Activated T-cell treated with anti-CD3 and anti-CD28 coated beads, Interleukin-2, amount 50 U/mL, for 4 hours (primary cell): ENCODE results near the gene TOMM70. TPM values are rescaled to one million over a fixed set of nuclear protein-coding genes. Genes with fewer than 3 reads are reported as not detected.
"Not testable (repeated sequence)": the region's sequence is repeated elsewhere in the genome, so short reads cannot be mapped to it uniquely, and the experiment has no call there.

ENCODE experiments used
- ATAC-seq, 2 donors: fragments of 200-7000 bp; cut with Tn5 transposase; one replicate each; pipeline ENCODE4 v1.10.0; 2021
- DNase-seq: peaks from one replicate; pipeline ENCODE4 v3.0.0-alpha.2; 2020
- H3K27me3 Mint-ChIP-seq: one replicate; pipeline ENCODE4 v1.8.0; 2021; ENCODE audit warnings: low read depth, mixed read lengths
- H3K36me3 Mint-ChIP-seq: one replicate; pipeline ENCODE4 v1.8.0; 2022; ENCODE audit warnings: mixed read lengths; ENCODE audit not compliant: insufficient read depth
- H3K4me1 Mint-ChIP-seq: one replicate; pipeline ENCODE4 v1.8.0; 2021; ENCODE audit warnings: low read depth, mixed read lengths
- H3K4me3 Mint-ChIP-seq: one replicate; pipeline ENCODE4 v1.8.0; 2021; ENCODE audit warnings: mild to moderate bottlenecking, moderate library complexity, mixed read lengths
- H3K9me3 Mint-ChIP-seq: one replicate; pipeline ENCODE4 v1.8.0; 2021; ENCODE audit warnings: mixed read lengths
- total RNA-seq, 3 donors: library from RNA; stranded (reverse); gene quantifications; one replicate each; pipeline ENCODE4 v1.2.1, GENCODE V29; 2021

Gene TOMM70
- total RNA-seq, 3 donors from 2014 or later: 75.0 to 79.5 (median 77.6) TPM

DNA sequence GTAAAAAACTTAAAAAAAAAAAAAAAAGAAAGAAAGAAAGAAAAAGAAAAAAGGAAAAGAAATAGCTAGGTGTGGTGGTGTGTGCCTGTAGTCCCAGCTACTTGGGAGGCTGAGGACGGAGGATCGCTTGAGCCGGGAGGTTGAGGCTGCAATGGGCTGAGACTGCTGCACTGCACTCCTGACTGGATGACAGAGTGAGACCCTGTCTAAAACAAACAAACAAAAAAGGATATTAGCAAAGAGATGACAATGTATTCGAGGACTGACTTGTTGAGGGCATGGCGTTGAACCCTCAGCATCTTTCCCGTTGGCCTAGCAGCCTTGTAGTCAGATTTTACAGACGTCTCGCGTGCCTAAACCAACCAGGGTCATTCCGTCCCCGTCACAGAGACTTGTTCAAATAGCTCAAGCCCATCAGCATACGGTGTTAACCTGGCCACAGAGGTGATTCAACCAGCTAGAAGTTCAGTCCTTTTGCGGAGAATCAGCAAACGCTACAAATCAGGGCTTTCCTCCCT lies 66.9 kb downstream of the TOMM70 start:
- Mint-ChIP-seq H3K4me1 (peaks cover 25% of the 10 kb centered on the region), H3K9me3 (no peaks in the 10 kb centered on the region), H3K27me3 (no peaks in the 10 kb centered on the region), H3K36me3 (peaks cover 2% of the 10 kb centered on the region), H3K4me3 (peak overlapping the region; percentile 82)
- ATAC-seq (peak; percentile 23), DNase-seq (peak; percentile 7)

DNA sequence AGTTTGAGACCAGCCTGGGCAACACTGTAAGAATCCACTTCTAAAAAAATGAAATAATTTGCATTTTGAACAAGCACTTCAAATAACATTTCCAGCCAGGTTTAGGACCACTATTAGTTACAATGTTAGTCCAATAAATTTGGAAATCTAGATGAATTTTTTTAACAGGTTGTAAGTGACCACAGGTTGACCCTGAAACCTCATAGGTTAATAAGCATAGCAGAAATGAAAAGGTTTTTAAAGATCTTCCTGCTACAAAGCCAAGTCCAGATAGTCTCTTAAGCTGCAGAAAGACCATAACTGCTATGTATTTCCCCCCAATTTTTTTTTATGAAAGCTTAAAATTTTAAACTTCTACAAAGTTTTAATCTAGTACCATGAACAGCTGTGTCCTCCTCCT lies 67.8 kb downstream of the TOMM70 start:
- Mint-ChIP-seq H3K4me1 (peaks cover 24% of the 10 kb centered on the region), H3K27me3 (no peaks in the 10 kb centered on the region), H3K4me3 (no peak overlapping the region), H3K36me3 (no peaks in the 10 kb centered on the region), H3K9me3 (no peaks in the 10 kb centered on the region)
- DNase-seq (no peak), ATAC-seq (no peak)

DNA sequence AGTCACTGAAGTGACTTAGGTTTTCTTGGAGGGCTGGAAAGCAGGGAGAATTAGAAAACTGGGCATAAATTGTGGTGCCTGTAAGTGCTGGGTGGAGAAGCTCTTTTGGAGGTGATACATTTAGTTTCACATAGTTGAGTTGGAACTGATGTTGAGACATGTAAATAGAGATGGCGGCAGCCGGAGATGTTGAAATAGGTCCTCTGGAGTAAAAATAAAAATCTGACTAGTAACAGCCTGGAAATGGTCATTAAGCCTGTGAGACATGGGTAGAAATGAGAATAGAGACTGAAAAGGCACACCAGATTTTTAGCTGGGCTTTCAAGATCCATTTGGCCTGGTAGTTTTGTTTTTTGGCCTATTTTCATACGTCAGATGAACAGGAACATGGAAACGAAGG lies 69.2 kb downstream of the TOMM70 start:
- Mint-ChIP-seq H3K4me3 (no peak overlapping the region), H3K36me3 (peaks cover 9% of the 10 kb centered on the region), H3K27me3 (no peaks in the 10 kb centered on the region), H3K9me3 (peaks cover 4% of the 10 kb centered on the region), H3K4me1 (peaks cover 24% of the 10 kb centered on the region)
- DNase-seq: no peak
- ATAC-seq: no peak

DNA sequence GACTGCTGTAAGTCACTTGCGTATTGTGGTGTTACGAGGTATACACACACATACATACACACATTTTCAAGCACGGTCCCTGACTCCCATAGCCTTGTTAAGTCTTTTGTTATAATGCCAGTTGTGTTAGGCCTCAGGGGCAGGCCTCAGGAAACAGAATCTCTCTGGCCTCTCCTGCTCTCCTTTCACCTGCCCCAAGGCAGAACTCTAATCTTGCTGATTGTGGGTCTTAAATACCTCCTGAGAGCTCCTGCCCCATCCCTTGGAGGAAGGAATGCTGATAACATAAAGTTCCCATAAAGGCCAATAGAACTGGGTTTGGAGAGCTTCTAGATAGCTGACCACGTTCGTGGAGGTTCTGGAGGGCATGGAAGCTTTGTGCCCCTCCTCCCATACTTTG lies 70.2 kb downstream of the TOMM70 start:
- Mint-ChIP-seq H3K27me3 (no peaks in the 10 kb centered on the region), H3K4me3 (no peak overlapping the region), H3K9me3 (peaks cover 4% of the 10 kb centered on the region), H3K4me1 (peaks cover 17% of the 10 kb centered on the region), H3K36me3 (peaks cover 14% of the 10 kb centered on the region)
- ATAC-seq: no peak
- no peak for DNase-seq

DNA sequence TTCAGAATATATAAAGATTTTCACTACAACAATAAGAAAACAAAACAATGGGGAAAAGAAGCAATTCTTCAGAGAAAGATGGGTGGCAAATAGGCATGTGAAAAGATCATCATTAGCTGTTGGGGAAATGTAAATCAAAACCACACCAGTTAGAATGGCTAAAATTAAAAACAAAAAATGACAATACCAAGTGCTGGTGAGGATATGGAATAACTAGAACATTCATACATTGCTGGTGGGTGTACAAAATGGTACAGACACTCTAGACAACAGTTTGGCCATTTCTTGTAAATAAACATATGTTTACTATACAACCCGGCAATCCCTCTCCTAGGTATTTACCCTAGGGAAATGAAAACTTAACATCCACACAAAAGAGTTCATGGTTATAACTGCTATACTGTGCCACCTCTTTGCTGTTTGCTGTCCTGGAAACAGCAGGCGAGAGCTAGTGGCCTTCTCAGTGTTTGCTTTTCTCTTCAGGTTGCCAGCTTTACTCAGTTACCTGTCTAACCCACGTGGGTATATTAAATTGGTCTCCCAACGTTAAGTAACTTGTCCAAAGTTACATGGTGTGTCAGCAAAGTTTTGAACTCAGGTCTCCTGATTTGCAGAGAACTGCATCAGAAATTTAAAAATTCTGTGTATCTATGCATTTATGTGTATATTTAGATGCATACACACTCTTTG lies 70.9 kb downstream of the TOMM70 start:
- no peak overlapping the region for H3K4me3 Mint-ChIP-seq
- H3K4me1 Mint-ChIP-seq: peaks cover 10% of the 10 kb centered on the region
- peaks cover 4% of the 10 kb centered on the region for H3K9me3 Mint-ChIP-seq
- no peaks in the 10 kb centered on the region for H3K27me3 Mint-ChIP-seq
- peaks cover 16% of the 10 kb centered on the region for H3K36me3 Mint-ChIP-seq
- DNase-seq (no peak), ATAC-seq (no peak)

DNA sequence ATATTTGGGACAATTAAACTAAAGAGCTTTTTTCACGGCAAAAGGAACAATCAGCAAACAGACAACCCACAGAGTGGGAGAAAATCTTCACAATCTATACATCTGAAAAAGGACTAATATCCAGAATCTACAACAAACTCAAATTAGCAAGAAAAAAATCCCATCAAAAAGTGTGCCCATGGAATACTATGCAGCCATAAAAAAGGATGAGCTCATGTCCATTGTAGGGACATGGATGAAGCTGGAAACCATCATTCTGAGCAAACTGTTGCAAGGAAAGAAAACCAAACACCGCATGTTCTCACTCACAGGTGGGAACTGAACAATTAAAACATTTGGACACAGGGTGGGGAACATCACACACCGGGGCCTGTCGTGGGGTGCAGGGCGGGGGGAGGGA lies 73.5 kb downstream of the TOMM70 start:
- not testable (repeated sequence) for H3K27me3 Mint-ChIP-seq, H3K4me1 Mint-ChIP-seq, DNase-seq, ATAC-seq, H3K9me3 Mint-ChIP-seq, H3K4me3 Mint-ChIP-seq
- peaks cover 16% of the 10 kb centered on the region for H3K36me3 Mint-ChIP-seq

DNA sequence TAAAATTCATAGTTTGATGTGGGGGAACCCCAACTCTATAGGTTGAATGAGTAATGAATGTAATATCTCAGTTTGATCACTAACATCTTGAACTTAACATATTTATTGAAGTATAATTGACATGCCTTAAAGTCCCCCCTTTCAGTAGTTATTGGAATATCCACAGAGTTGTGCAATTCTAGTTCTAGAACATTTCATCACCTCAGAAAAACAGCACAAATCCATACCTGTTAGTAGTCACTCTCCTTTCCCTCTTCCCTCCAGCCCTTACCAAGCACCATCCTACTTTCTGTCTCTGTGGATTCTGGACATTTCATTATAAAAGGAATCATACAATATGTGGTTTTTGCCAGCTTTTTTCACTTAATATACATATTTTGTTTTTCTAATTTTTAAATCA lies 75.1 kb downstream of the TOMM70 start:
- H3K4me1 Mint-ChIP-seq: no peaks in the 10 kb centered on the region
- no peaks in the 10 kb centered on the region for H3K27me3 Mint-ChIP-seq
- H3K9me3 Mint-ChIP-seq: peaks cover 4% of the 10 kb centered on the region
- DNase-seq: no peak
- peaks cover 16% of the 10 kb centered on the region for H3K36me3 Mint-ChIP-seq
- ATAC-seq: no peak
- no peak overlapping the region for H3K4me3 Mint-ChIP-seq

DNA sequence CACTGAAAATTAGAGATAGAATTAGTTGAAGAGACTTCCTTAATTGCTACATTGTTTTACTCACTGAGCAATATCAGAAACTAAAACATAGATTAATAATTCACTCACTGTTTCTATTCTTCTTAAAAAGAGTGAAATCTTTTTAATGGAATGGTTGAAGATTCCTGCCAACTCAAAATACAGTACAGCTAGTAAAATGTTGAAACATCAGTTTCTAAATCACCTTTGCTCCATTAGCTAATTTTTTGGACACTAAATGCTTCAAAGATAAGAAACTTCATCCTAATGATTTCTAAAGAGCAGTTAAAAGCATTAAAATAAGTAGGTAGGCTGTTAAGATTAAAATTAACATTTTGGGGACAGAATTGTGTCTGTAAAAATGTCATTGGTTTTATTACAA lies 76.8 kb downstream of the TOMM70 start:
- peaks cover 22% of the 10 kb centered on the region for H3K36me3 Mint-ChIP-seq
- no peak overlapping the region for H3K4me3 Mint-ChIP-seq
- H3K4me1 Mint-ChIP-seq: no peaks in the 10 kb centered on the region
- ATAC-seq: no peak
- H3K27me3 Mint-ChIP-seq: no peaks in the 10 kb centered on the region
- peaks cover 4% of the 10 kb centered on the region for H3K9me3 Mint-ChIP-seq
- no peak for DNase-seq

DNA sequence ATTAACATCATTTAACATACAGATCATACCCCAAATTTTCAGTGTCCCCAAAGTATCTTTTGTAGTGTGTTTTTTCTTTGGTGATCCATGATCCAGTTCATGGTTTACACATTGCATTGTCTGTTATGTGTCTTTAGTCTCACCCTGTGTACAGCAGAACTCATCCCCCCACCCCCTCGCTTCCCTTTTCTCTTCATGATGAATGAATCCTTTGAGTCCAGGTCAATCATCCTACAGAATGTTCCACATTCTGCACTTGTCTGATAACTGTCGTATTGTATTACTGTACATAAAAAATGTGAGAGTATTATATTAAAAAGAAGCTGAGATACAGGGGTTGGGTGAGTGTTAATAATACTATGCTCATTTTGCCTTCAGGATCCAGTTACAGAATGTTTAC lies 80.9 kb downstream of the TOMM70 start:
- peaks cover 14% of the 10 kb centered on the region for H3K4me1 Mint-ChIP-seq
- no peak overlapping the region for H3K4me3 Mint-ChIP-seq
- no peak for DNase-seq
- peaks cover 9% of the 10 kb centered on the region for H3K36me3 Mint-ChIP-seq
- ATAC-seq: no peak
- H3K27me3 Mint-ChIP-seq: no peaks in the 10 kb centered on the region
- no peaks in the 10 kb centered on the region for H3K9me3 Mint-ChIP-seq

DNA sequence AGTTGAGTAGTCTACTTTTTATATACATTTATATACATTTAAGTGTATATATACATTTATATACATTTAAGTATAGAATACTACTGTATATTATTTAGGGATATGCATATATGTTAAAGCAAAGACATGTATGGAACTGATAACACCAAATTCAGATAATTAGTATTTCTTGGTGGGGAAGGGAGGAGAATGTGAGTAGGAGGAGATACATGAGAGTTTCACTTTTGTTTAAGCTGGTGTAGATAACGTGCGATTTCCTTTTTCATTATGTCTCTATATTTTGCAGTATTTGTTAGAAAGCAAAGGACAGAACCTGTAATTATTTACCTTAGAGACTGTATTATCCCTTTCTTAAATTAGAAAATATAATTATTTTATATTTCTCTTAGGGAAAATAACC lies 83.0 kb downstream of the TOMM70 start:
- no peak for ATAC-seq
- no peak overlapping the region for H3K4me3 Mint-ChIP-seq
- DNase-seq: no peak
- peaks cover 9% of the 10 kb centered on the region for H3K36me3 Mint-ChIP-seq
- no peaks in the 10 kb centered on the region for H3K27me3 Mint-ChIP-seq
- no peaks in the 10 kb centered on the region for H3K9me3 Mint-ChIP-seq
- peaks cover 14% of the 10 kb centered on the region for H3K4me1 Mint-ChIP-seq

DNA sequence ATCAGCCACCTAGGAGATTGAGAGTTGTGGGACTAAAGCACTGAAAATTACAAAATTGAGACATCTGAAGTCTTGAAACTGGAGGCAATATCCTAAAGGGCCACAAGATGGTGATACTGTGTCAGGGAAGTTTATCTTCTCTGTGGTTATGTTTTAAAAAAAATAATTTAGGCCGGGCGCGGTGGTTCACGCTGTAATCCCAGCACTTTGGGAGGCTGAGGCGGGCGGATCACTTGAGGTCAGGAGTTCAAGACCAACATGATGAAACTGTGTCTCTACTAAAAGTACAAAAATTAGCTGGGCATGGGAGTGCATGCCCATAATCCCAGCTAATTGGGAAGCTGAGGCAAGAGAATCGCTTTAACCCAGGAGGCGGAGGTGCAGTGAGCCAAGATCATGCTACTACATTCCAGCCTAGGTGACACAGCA lies 84.2 kb downstream of the TOMM70 start:
- peak overlapping the region; percentile 38 for H3K4me3 Mint-ChIP-seq
- H3K27me3 Mint-ChIP-seq: no peaks in the 10 kb centered on the region
- DNase-seq: no peak
- ATAC-seq: peak in 1 of 2 donors; percentile 65
- H3K36me3 Mint-ChIP-seq: peaks cover 9% of the 10 kb centered on the region
- H3K9me3 Mint-ChIP-seq: no peaks in the 10 kb centered on the region
- H3K4me1 Mint-ChIP-seq: peaks cover 14% of the 10 kb centered on the region

Other genes starting within 250 kb of the TOMM70 start
- gene TBC1D23, start 140.1 kb downstream of the TOMM70 start, total RNA-seq: 10 to 100 TPM; 10.5 to 19.0 (median 16.2) TPM
- gene NIT2, start 66.3 kb downstream of the TOMM70 start, total RNA-seq: 10 to 100 TPM; 61.2 to 70.9 (median 62.1) TPM
- 1 to 10 TPM in 2 of 3 donors, under 1 TPM in 1; 0.94 to 1.5 (median 1.1) TPM for gene LNP1, start 450 bp upstream of the TOMM70 start, total RNA-seq
- under 1 TPM in 1 of 3 donors, not detected in 2; 0.18 TPM for gene TMEM45A, start 91.5 kb upstream of the TOMM70 start, total RNA-seq
- gene ADGRG7, start 208.5 kb upstream of the TOMM70 start, total RNA-seq: not detected